HepG2 (cell line): ENCODE measurements around the gene ARG2. TPM values are rescaled to one million over a fixed set of nuclear protein-coding genes. Genes with fewer than 3 reads are reported as not detected.

Experiments
- ATAC-seq: fragments of 200-7000 bp; cut with Tn5 transposase; 3 replicates; pipeline ENCODE4 v1.9.1; 2020; ENCODE audit warnings: mild to moderate bottlenecking, moderate library complexity
- BruUV-seq: library from RNA; stranded (reverse); fragments of 400-500 nt; replicated peaks from 2 replicates; lab custom pipeline; 2021; lab: Mats Ljungman, UMichigan
- CTCF ChIA-PET: fragments of 300-600 bp; formaldehyde crosslinking; extraction: SDS; loops from one replicate; lab custom pipeline; 2021; ENCODE audit warnings: low total read pairs, inconsistent platforms, low intra/inter-chr PET ratio; lab: Yijun Ruan, JAX
- POLR2A ChIA-PET: fragments of 350-600 bp; sonication (Branson Sonifier 250); formaldehyde crosslinking; loops from one replicate; lab custom pipeline; 2020; ENCODE audit warnings: antibody characterized with exemption, inconsistent platforms; lab: Yijun Ruan, JAX
- DNase-seq: peaks from one replicate; pipeline ENCODE4 v3.0.0-alpha.2; 2015; ENCODE audit warnings: low spot score
- FAIRE-seq: peaks from 3 replicates; lab custom pipeline; 2011; peaks lifted over from hg19 to GRCh38; lab: Jason Lieb, UNC
- H2AFZ ChIP-seq: one replicate; pipeline ENCODE4 v1.6.1; 2011; ENCODE audit warnings: low read length, inconsistent platforms
- H3K27ac ChIP-seq: fragments of 300-600 bp; 3 replicates; pipeline ENCODE4 v1.8.0; 2011; ENCODE audit warnings: mixed run types, mild to moderate bottlenecking, mixed read lengths, low read length, inconsistent platforms; ENCODE audit not compliant: insufficient read depth; ENCODE audit errors: extremely low read length
- H3K27me3 ChIP-seq, 2 experiments: fragments of 200-600 bp in 1 of 2; 2 replicates in 1 of 2; 3 replicates in 1 of 2; pipeline versions ENCODE4 v1.6.0 to v1.8.0; 2011; ENCODE audit warnings: low read length in 2 of 2, mild to moderate bottlenecking in 2 of 2, moderate library complexity in 2 of 2, inconsistent platforms in 1 of 2; ENCODE audit not compliant: insufficient read depth in 2 of 2, control insufficient read depth in 1 of 2
- H3K36me3 ChIP-seq, 2 experiments: fragments of 200-600 bp in 1 of 2; replicated peaks in 1 of 2; 2 replicates in 1 of 2; 3 replicates in 1 of 2; pipeline versions ENCODE4 v1.5.1 to v1.8.0; 2011; ENCODE audit warnings: low read length in 2 of 2, inconsistent platforms in 1 of 2; ENCODE audit not compliant: insufficient read depth in 2 of 2, control insufficient read depth in 1 of 2
- H3K4me1 ChIP-seq: 2 replicates; pipeline ENCODE4 v1.5.1; 2012; ENCODE audit warnings: low read length, inconsistent platforms; ENCODE audit not compliant: insufficient read depth
- H3K4me2 ChIP-seq: 2 replicates; pipeline ENCODE4 v1.6.0; 2011; ENCODE audit warnings: low read depth, low read length, inconsistent platforms
- H3K4me3 ChIP-seq, 3 experiments: fragments of 200-600 bp in 1 of 3; sonication (generic), shearing (Covaris generic) in 1 of 3; replicated peaks in 1 of 3; 2 replicates each; pipeline ENCODE4 v1.5.1; 2011 to 2016; ENCODE audit warnings: low read length in 3 of 3, inconsistent platforms in 2 of 3, low read depth in 2 of 3, mild to moderate bottlenecking in 2 of 3, control low read depth in 1 of 3, mixed read lengths in 1 of 3; ENCODE audit not compliant: insufficient read depth in 1 of 3
- H3K79me2 ChIP-seq: one replicate; pipeline ENCODE4 v1.6.1; 2011; ENCODE audit warnings: low read length, inconsistent platforms; ENCODE audit not compliant: insufficient read depth
- H3K9ac ChIP-seq: 2 replicates; pipeline ENCODE4 v1.6.0; 2011; ENCODE audit warnings: mild to moderate bottlenecking, low read depth, low read length, inconsistent platforms; ENCODE audit not compliant: insufficient read depth
- H3K9me3 ChIP-seq: 2 replicates; pipeline ENCODE4 v1.5.1; 2012; ENCODE audit warnings: mild to moderate bottlenecking, low read length
- H4K20me1 ChIP-seq: 2 replicates; pipeline ENCODE4 v1.6.0; 2011; ENCODE audit warnings: inconsistent platforms, mild to moderate bottlenecking, low read length, moderate library complexity; ENCODE audit not compliant: insufficient read depth
- CBFB ChIP-seq: sonication (generic); formaldehyde crosslinking; IDR thresholded peaks from 2 replicates; pipeline ENCODE4 v1.4.0; 2020; ENCODE audit warnings: missing genetic modification reagents
- MEIS2 ChIP-seq: sonication (generic); formaldehyde crosslinking; IDR thresholded peaks from 2 replicates; pipeline ENCODE4 v1.9.0; 2021; ENCODE audit warnings: mild to moderate bottlenecking, missing genetic modification reagents
- MTA3 ChIP-seq: sonication (generic); formaldehyde crosslinking; IDR thresholded peaks from 2 replicates; pipeline ENCODE4 v1.4.0; 2020; ENCODE audit warnings: missing genetic modification reagents
- MXD1 ChIP-seq: sonication (generic); formaldehyde crosslinking; IDR thresholded peaks from 2 replicates; pipeline ENCODE4 v1.4.0; 2020; ENCODE audit warnings: mild to moderate bottlenecking, missing genetic modification reagents
- NR2F2 ChIP-seq: IDR thresholded peaks from 2 replicates; pipeline ENCODE4 v1.6.1; 2012; ENCODE audit warnings: low read depth, inconsistent platforms, borderline replicate concordance
- POLR2AphosphoS5 ChIP-seq: IDR thresholded peaks from 2 replicates; pipeline ENCODE4 v1.6.1; 2012; ENCODE audit warnings: low read depth, low read length
- RBM39 ChIP-seq: fragments of 200-400 bp; formaldehyde crosslinking; IDR thresholded peaks from one replicate; pipeline ENCODE4 v1.6.1; 2018; ENCODE audit warnings: antibody characterized with exemption, mild to moderate bottlenecking, low read depth, low read length; ENCODE audit not compliant: poor library complexity, severe bottlenecking
- TOPORS ChIP-seq: sonication (generic); formaldehyde crosslinking; IDR thresholded peaks from 2 replicates; pipeline ENCODE4 v1.8.0; 2023; ENCODE audit warnings: mild to moderate bottlenecking, missing genetic modification reagents
- ZNF235 ChIP-seq: sonication (generic); formaldehyde crosslinking; IDR thresholded peaks from 2 replicates; pipeline ENCODE4 v1.8.1; 2023; ENCODE audit warnings: mild to moderate bottlenecking, missing genetic modification reagents, borderline replicate concordance
- ZNF296 ChIP-seq: sonication (generic); formaldehyde crosslinking; conservative IDR thresholded peaks from 2 replicates; pipeline ENCODE4 v1.5.0; 2020; ENCODE audit warnings: mild to moderate bottlenecking, missing genetic modification reagents
- ZNF800 ChIP-seq: sonication (generic); formaldehyde crosslinking; IDR thresholded peaks from 2 replicates; pipeline ENCODE4 v1.4.0; 2020; ENCODE audit warnings: missing genetic modification reagents
- WGBS: methylation state at CpG from one replicate; pipeline ENCODE4 v1.1.6; 2017; ENCODE audit warnings: low lambda C conversion rate; 5-methylcytosine and 5-hydroxymethylcytosine counted together
- in situ Hi-C: cut with HindIII; loops from 2 replicates; pipeline ENCODE4 v1.10.0; 2017; ENCODE audit warnings: low pct_unique_long_range_greater_than_20kb; ENCODE audit not compliant: extremely low pct_ligation_motif_present
- intact Hi-C: fragments of 100-400 bp; cut with micrococcal nuclease; formaldehyde crosslinking; loops from one replicate; pipeline ENCODE4 v1.10.0; 2022; ENCODE audit not compliant: unreplicated experiment
- polyA plus RNA-seq, 8 experiments: library from polyadenylated mRNA; depleted of rRNA in 3 of 8; stranded (reverse) in 7 of 8; unstranded in 1 of 8; fragments of >200 nt; fragmentation: Illumina TruSeq in 4 of 8; extraction: Trizol in 4 of 8; gene quantifications; 2 replicates each; pipeline versions ENCODE4 v1.2.1 to v1.2.3, GENCODE V29; 2011 to 2016; ENCODE audit warnings: low read depth in 4 of 8, missing spikeins in 1 of 8, mixed read lengths in 1 of 8; ENCODE audit not compliant: insufficient read depth in 1 of 8
- total RNA-seq, 5 experiments: library from RNA; depleted of rRNA; stranded (reverse); fragments of >200 nt; fragmentation: Illumina TruSeq; extraction: Trizol; gene quantifications; 2 replicates each; pipeline ENCODE4 v1.2.3, GENCODE V29; 2016; ENCODE audit warnings: low read depth in 1 of 5
- TF ChIP-seq, protein P1 (sequence below): sonication (generic); formaldehyde crosslinking; conservative IDR thresholded peaks from 2 replicates; pipeline ENCODE4 v1.4.0; 2020; ENCODE audit warnings: missing genetic modification reagents

The ARG2 gene
- total and polyA plus RNA-seq, 2 of the 13 experiments (the other 11 are each of a cell fraction or from before 2014, with no cell fraction given): 37.5 to 73.6 TPM

DNA sequence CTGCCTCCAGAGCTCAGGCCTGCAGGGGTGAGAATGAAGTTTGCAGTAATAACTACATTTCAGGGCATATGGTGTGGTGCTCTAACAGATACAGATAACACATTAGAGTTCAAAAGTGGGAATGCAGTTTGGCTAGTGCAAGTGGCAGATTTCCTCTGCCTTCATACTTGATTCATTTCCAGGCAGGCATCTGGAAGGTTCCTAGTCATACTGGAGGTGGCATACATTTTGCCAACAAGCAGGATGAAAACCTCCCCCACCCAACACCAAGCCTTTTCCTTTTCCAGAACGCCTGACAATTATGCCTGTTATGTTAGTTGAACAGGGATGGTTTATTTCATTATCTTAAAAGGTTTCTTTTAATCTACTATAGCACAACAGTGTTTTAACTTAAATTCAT lies 30.4 kb downstream of the ARG2 start:
- Histone ChIP-seq H3K9me3 (no peaks in the 10 kb centered on the region), H3K4me3 (no peak overlapping the region), H3K4me2 (no peak overlapping the region), H3K4me1 (no peaks in the 10 kb centered on the region), H3K9ac (no peak overlapping the region), H2AFZ (no peak overlapping the region), H3K79me2 (no peaks in the 10 kb centered on the region), H3K27ac (no peak overlapping the region), H4K20me1 (no peaks in the 10 kb centered on the region), H3K36me3 (peaks cover 36 to 90% of the 10 kb centered on the region in 2 experiments), H3K27me3 (no peaks in the 10 kb centered on the region)
- DNase-seq: no peak
- no peak for TF ChIP-seq POLR2AphosphoS5
- no peak for TF ChIP-seq CBFB
- TF ChIP-seq MTA3 (CRISPR knock-in tag): no peak
- TF ChIP-seq TOPORS (CRISPR knock-in tag): no peak
- no peak for TF ChIP-seq RBM39
- no peak for TF ChIP-seq ZNF296 (CRISPR knock-in tag)
- TF ChIP-seq ZNF235 (CRISPR knock-in tag): no peak
- TF ChIP-seq ZNF800 (CRISPR knock-in tag): no peak
- TF ChIP-seq MXD1 (CRISPR knock-in tag): no peak
- no peak for TF ChIP-seq NR2F2
- TF ChIP-seq MEIS2 (CRISPR knock-in tag): no peak
- TF ChIP-seq, protein P1, sequence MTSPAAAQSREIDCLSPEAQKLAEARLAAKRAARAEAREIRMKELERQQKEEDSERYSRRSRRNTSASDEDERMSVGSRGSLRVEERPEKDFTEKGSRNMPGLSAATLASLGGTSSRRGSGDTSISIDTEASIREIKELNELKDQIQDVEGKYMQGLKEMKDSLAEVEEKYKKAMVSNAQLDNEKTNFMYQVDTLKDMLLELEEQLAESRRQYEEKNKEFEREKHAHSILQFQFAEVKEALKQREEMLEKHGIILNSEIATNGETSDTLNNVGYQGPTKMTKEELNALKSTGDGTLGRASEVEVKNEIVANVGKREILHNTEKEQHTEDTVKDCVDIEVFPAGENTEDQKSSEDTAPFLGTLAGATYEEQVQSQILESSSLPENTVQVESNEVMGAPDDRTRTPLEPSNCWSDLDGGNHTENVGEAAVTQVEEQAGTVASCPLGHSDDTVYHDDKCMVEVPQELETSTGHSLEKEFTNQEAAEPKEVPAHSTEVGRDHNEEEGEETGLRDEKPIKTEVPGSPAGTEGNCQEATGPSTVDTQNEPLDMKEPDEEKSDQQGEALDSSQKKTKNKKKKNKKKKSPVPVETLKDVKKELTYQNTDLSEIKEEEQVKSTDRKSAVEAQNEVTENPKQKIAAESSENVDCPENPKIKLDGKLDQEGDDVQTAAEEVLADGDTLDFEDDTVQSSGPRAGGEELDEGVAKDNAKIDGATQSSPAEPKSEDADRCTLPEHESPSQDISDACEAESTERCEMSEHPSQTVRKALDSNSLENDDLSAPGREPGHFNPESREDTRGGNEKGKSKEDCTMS: no peak
- in situ Hi-C loops (no loop called here), intact Hi-C loops (loop anchor here (5.0 kb wide), 1 partner anchor 68 kb away; no protein-coding TSS in a partner anchor)
- 94% methylated on average over 1 of the region's 1 CpG for WGBS
- ChIA-PET POLR2A (no interaction called here), CTCF (no interaction called here)
- ATAC-seq: no peak
- no TSS peak for BruUV-seq
- FAIRE-seq: no peak
